Endothelial cell of umbilical vein (primary cell): ENCODE results near the gene LTK. TPM values are rescaled to one million over a fixed set of nuclear protein-coding genes. Genes with fewer than 3 reads are reported as not detected.

Source experiments
- BruUV-seq: library from RNA; stranded (reverse); fragments of 400-500 nt; replicated peaks from 2 replicates; lab custom pipeline; 2021; lab: Mats Ljungman, UMichigan
- CTCF ChIA-PET: fragments of 300-600, 350-600 bp; sonication (Branson Sonifier 250); formaldehyde crosslinking; loops from one replicate; lab custom pipeline; 2021; ENCODE audit warnings: antibody characterized with exemption, inconsistent platforms; lab: Charles Lee
- POLR2A ChIA-PET: fragments of 300-600, 350-600 bp; sonication (Branson Sonifier 250); formaldehyde crosslinking; loops from one replicate; lab custom pipeline; 2021; ENCODE audit warnings: antibody characterized with exemption, inconsistent platforms; lab: Charles Lee
- DNase-seq: peaks from one replicate; pipeline ENCODE4 v3.0.0-alpha.2; 2011; ENCODE audit warnings: low read depth, low spot score
- FAIRE-seq: peaks from 2 replicates; lab custom pipeline; 2011; peaks lifted over from hg19 to GRCh38; lab: Jason Lieb, UNC
- H2AFZ ChIP-seq: 2 replicates; pipeline ENCODE4 v1.6.0; 2012; ENCODE audit warnings: low read depth, low read length, control low read depth, inconsistent platforms
- H3K27ac ChIP-seq: 2 replicates; pipeline ENCODE4 v1.5.1; 2011; ENCODE audit warnings: low read depth, mild to moderate bottlenecking, control low read depth, low read length, moderate library complexity; ENCODE audit not compliant: insufficient read depth
- H3K27me3 ChIP-seq, 2 experiments: 2 replicates each; pipeline versions ENCODE4 v1.6.0 to v1.6.1; 2011; ENCODE audit warnings: low read length in 2 of 2, mixed read lengths in 1 of 2; ENCODE audit not compliant: control insufficient read depth in 2 of 2, insufficient read depth in 2 of 2
- H3K36me3 ChIP-seq, 2 experiments: 2 replicates in 1 of 2; 3 replicates in 1 of 2; pipeline ENCODE4 v1.5.1; 2011; ENCODE audit warnings: low read length in 2 of 2, mild to moderate bottlenecking in 1 of 2, moderate library complexity in 1 of 2; ENCODE audit not compliant: control insufficient read depth in 2 of 2, insufficient read depth in 2 of 2; ENCODE audit errors: extremely low read depth in 1 of 2
- H3K4me1 ChIP-seq: 3 replicates; pipeline ENCODE4 v1.5.1; 2011; ENCODE audit warnings: mild to moderate bottlenecking, low read length; ENCODE audit not compliant: control insufficient read depth, insufficient read depth; ENCODE audit errors: extremely low read depth
- H3K4me2 ChIP-seq: 2 replicates; pipeline ENCODE4 v1.6.1; 2011; ENCODE audit warnings: low read length, control low read depth, mixed read lengths; ENCODE audit not compliant: insufficient read depth
- H3K4me3 ChIP-seq, 3 experiments: fragments of 200-600 bp in 1 of 3; sonication (generic), shearing (Covaris generic) in 1 of 3; replicated peaks in 1 of 3; 2 replicates each; pipeline ENCODE4 v1.5.1; 2011 to 2016; ENCODE audit warnings: control low read depth in 3 of 3, low read length in 3 of 3, mild to moderate bottlenecking in 2 of 3, inconsistent platforms in 1 of 3, low read depth in 1 of 3, moderate library complexity in 1 of 3; ENCODE audit not compliant: insufficient read depth in 1 of 3
- H3K79me2 ChIP-seq: 2 replicates; pipeline ENCODE4 v1.6.0; 2012; ENCODE audit warnings: low read length, inconsistent platforms; ENCODE audit not compliant: control insufficient read depth, insufficient read depth
- H3K9ac ChIP-seq: replicated peaks from 2 replicates; pipeline ENCODE3; 2011; ENCODE audit warnings: low read length, control low read depth; ENCODE audit not compliant: insufficient read depth; ENCODE audit errors: extremely low read depth
- H3K9me1 ChIP-seq: replicated peaks from 3 replicates; pipeline ENCODE4 v1.6.0; 2011; ENCODE audit warnings: mild to moderate bottlenecking, low read length; ENCODE audit not compliant: control insufficient read depth, insufficient read depth; ENCODE audit errors: extremely low read depth
- H3K9me3 ChIP-seq: replicated peaks from 2 replicates; pipeline ENCODE4 v1.5.1; 2012; ENCODE audit warnings: low read length, inconsistent platforms; ENCODE audit not compliant: control insufficient read depth, insufficient read depth
- H4K20me1 ChIP-seq: replicated peaks from 2 replicates; pipeline ENCODE3; 2011; ENCODE audit warnings: mild to moderate bottlenecking, low read length; ENCODE audit not compliant: control insufficient read depth, insufficient read depth; ENCODE audit errors: extremely low read depth
- EZH2 ChIP-seq: IDR thresholded peaks from 2 replicates; pipeline ENCODE4 v1.6.1; 2012; ENCODE audit warnings: borderline replicate concordance, low read depth, mild to moderate bottlenecking, moderate library complexity, low read length, inconsistent platforms; ENCODE audit not compliant: severe bottlenecking
- MYC ChIP-seq: IDR thresholded peaks from one replicate; pipeline ENCODE4 v1.6.1; 2011; ENCODE audit warnings: mild to moderate bottlenecking, low read depth, low read length
- POLR2A ChIP-seq: IDR thresholded peaks from 2 replicates; pipeline ENCODE4 v1.6.1; 2012; ENCODE audit warnings: low read depth, mild to moderate bottlenecking, control low read depth, low read length
- dilution Hi-C: fragments of 300-500 bp; cut with MboI; formaldehyde crosslinking; loops from one replicate; pipeline ENCODE4 v1.15.0; 2019; ENCODE audit warnings: low sequenced_read_pairs; ENCODE audit not compliant: extremely low pct_ligation_motif_present
- intact Hi-C: fragments of 100-400 bp; cut with micrococcal nuclease; formaldehyde crosslinking; loops from one replicate; pipeline ENCODE4 v1.10.0; 2022
- polyA plus RNA-seq, 4 experiments: library from polyadenylated mRNA; depleted of rRNA in 3 of 4; stranded (reverse) in 3 of 4; unstranded in 1 of 4; fragments of >200 nt; gene quantifications; 2 replicates each; pipeline versions ENCODE4 v1.2.1 to v1.2.3, GENCODE V29; 2011 to 2012; ENCODE audit warnings: missing spikeins in 1 of 4
- total RNA-seq: library from RNA; stranded (reverse); gene quantifications from 2 replicates; pipeline ENCODE4 v1.2.3, GENCODE V29; 2021
- TF ChIP-seq, protein P1 (sequence below), 2 donors: IDR thresholded peaks; 1 replicate in 1 of 2; 2 replicates in 1 of 2; pipeline ENCODE4 v1.5.1; 2011; ENCODE audit warnings: low read length in 2 of 2, mild to moderate bottlenecking in 2 of 2, moderate library complexity in 2 of 2, control low read depth in 1 of 2, inconsistent platforms in 1 of 2, low read depth in 1 of 2; ENCODE audit not compliant: insufficient read depth in 1 of 2; ENCODE audit errors: extremely low read depth in 1 of 2

LTK gene
- total and polyA plus RNA-seq, 2 donors (not counting 3 experiments of a cell fraction or from before 2014, with no cell fraction given): 0.15 to 0.17 TPM

DNA sequence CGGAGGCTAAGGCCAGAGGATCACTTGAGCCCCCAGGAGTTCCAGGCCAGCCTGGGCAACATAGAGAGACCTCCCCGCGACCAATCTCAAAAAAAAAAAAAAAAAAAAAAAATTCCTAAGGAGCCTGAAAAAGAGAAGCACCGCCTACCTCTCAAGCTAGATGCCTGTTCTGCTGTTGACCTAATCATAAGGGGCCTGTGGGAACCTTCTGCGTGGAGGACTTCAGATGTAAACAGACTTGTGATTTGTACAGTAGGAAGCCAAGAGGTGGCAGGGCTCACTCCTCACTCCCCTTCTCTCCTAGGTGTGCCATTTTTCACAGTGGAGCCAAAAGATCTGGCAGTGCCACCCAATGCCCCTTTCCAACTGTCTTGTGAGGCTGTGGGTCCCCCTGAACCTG is 48.6 kb upstream of the LTK start:
- H3K4me3 ChIP-seq: no peak overlapping the region
- no TSS peak for BruUV-seq
- POLR2A ChIA-PET: no interaction called here
- dilution Hi-C loops: no loop called here
- H3K27me3 ChIP-seq: no peaks in the 10 kb centered on the region
- no peak for DNase-seq
- no peaks in the 10 kb centered on the region for H3K9me3 ChIP-seq
- intact Hi-C loops: no loop called here
- H2AFZ ChIP-seq: no peak overlapping the region
- no peak for FAIRE-seq
- CTCF ChIA-PET: interaction anchor here (0.9 to 2.2 kb wide), 3 partner anchors 17 to 42 kb away, joined by 3 to 10 read pairs (median 7); no protein-coding TSS in a partner anchor
- no peaks in the 10 kb centered on the region for H3K9me1 ChIP-seq
- H3K36me3 ChIP-seq: peaks cover 0 to 2% of the 10 kb centered on the region in 2 experiments
- no peaks in the 10 kb centered on the region for H4K20me1 ChIP-seq
- H3K4me1 ChIP-seq: peaks cover 12% of the 10 kb centered on the region
- H3K4me2 ChIP-seq: no peak overlapping the region
- H3K9ac ChIP-seq: no peak overlapping the region
- no peaks in the 10 kb centered on the region for H3K79me2 ChIP-seq
- no peak overlapping the region for H3K27ac ChIP-seq
- TF ChIP-seq POLR2A (no peak), MYC (no peak)

DNA sequence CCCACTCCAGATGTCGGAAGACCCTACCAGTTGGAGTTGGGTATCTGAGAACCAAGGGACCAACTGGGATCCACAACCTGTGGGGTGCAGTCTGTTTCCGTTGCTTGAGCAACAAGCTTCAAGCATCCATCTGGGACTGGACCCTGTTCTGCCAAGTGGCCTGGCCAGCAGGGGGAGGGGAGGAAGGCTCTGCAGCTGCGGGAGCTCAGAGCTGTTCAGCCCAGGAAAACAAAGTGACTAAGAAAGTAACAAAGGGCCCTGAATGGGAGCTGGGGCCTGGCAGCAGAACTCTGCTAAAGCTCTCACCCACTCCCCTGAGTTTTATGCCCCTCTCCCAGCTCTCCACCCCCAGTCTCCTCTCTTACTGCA is 48.1 kb upstream of the LTK start:
- no TSS peak for BruUV-seq
- dilution Hi-C loops (no loop called here), intact Hi-C loops (no loop called here)
- H2AFZ ChIP-seq: no peak overlapping the region
- no peak overlapping the region for H3K9ac ChIP-seq
- peaks cover 0 to 2% of the 10 kb centered on the region in 2 experiments for H3K36me3 ChIP-seq
- no peak overlapping the region for H3K4me3 ChIP-seq
- H3K79me2 ChIP-seq: no peaks in the 10 kb centered on the region
- FAIRE-seq (peak; percentile 38), DNase-seq (peak; percentile 19)
- TF ChIP-seq, protein P1, sequence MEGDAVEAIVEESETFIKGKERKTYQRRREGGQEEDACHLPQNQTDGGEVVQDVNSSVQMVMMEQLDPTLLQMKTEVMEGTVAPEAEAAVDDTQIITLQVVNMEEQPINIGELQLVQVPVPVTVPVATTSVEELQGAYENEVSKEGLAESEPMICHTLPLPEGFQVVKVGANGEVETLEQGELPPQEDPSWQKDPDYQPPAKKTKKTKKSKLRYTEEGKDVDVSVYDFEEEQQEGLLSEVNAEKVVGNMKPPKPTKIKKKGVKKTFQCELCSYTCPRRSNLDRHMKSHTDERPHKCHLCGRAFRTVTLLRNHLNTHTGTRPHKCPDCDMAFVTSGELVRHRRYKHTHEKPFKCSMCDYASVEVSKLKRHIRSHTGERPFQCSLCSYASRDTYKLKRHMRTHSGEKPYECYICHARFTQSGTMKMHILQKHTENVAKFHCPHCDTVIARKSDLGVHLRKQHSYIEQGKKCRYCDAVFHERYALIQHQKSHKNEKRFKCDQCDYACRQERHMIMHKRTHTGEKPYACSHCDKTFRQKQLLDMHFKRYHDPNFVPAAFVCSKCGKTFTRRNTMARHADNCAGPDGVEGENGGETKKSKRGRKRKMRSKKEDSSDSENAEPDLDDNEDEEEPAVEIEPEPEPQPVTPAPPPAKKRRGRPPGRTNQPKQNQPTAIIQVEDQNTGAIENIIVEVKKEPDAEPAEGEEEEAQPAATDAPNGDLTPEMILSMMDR (IDR thresholded peaks at IDR 0.05; ENCODE audit: extremely low read depth in 1 of 2, insufficient read depth in 1 of 2, low read depth in 1 of 2, low read length in 2 of 2): peak in 1 of 2 donors; percentile 5
- no peak for TF ChIP-seq EZH2
- no peaks in the 10 kb centered on the region for H3K9me3 ChIP-seq
- POLR2A ChIA-PET: no interaction called here
- no peak overlapping the region for H3K4me2 ChIP-seq
- no peak overlapping the region for H3K27ac ChIP-seq
- no peaks in the 10 kb centered on the region for H4K20me1 ChIP-seq
- H3K9me1 ChIP-seq: no peaks in the 10 kb centered on the region
- H3K4me1 ChIP-seq: peaks cover 12% of the 10 kb centered on the region
- no peaks in the 10 kb centered on the region for H3K27me3 ChIP-seq
- CTCF ChIA-PET: interaction anchor here (0.9 to 2.2 kb wide), 3 partner anchors 18 to 42 kb away, joined by 3 to 10 read pairs (median 7); no protein-coding TSS in a partner anchor
